ENCODE measurements around the gene NME7.

NME7 gene

GRCh38 chr1:169121146-169121923, 246.3 kb downstream of the NME7 start:
- DNase-seq, result no peak

- no peak for DNase-seq
Measured at GRCh38 chr1:169120066-169120465, 247.5 kb downstream of the NME7 start.

GRCh38 chr1:169119405-169119804, 248.2 kb downstream of the NME7 start:
- DNase-seq, result no peak

GRCh38 chr1:169118227-169118626, 249.4 kb downstream of the NME7 start:
- no peak for DNase-seq

DNA sequence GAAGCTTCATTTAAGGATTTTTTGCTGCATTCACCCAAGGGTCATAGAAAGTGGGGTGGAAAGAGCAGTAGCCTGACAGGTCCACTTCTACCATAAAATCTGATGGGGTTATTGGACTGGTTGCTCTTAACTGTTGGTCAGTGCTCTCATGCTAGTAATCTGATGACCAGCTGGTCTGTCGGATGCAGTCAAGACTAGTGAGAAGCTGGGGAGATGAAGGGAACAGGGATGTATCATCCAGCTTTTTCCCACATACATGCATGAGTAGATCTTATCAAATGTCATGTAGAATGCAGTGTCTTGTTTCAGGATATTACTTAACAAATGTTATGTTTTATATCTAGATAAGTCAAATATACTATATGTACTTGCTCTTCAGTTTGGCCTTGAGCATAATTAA, 250.0 kb downstream of the NME7 start:
- no peak for DNase-seq

- no peak for DNase-seq
Measured at GRCh38 chr1:169117014-169117413, 250.6 kb downstream of the NME7 start.

- DNase-seq, result no peak
Measured at GRCh38 chr1:169115891-169116585, 251.6 kb downstream of the NME7 start.

GRCh38 chr1:169113613-169114119, 253.9 kb downstream of the NME7 start:
- DNase-seq, result no peak

- no peak for DNase-seq
Measured at GRCh38 chr1:169112241-169112640, 255.4 kb downstream of the NME7 start.

GRCh38 chr1:169111472-169111871, 256.1 kb downstream of the NME7 start:
- DNase-seq, result no peak

GRCh38 chr1:169110689-169111447, 256.7 kb downstream of the NME7 start:
- DNase-seq, result no peak

- no peak for DNase-seq
Measured at GRCh38 chr1:169110236-169110635, 257.4 kb downstream of the NME7 start.

GRCh38 chr1:169109561-169110134, 257.9 kb downstream of the NME7 start:
- peak; percentile 90 for DNase-seq

DNA sequence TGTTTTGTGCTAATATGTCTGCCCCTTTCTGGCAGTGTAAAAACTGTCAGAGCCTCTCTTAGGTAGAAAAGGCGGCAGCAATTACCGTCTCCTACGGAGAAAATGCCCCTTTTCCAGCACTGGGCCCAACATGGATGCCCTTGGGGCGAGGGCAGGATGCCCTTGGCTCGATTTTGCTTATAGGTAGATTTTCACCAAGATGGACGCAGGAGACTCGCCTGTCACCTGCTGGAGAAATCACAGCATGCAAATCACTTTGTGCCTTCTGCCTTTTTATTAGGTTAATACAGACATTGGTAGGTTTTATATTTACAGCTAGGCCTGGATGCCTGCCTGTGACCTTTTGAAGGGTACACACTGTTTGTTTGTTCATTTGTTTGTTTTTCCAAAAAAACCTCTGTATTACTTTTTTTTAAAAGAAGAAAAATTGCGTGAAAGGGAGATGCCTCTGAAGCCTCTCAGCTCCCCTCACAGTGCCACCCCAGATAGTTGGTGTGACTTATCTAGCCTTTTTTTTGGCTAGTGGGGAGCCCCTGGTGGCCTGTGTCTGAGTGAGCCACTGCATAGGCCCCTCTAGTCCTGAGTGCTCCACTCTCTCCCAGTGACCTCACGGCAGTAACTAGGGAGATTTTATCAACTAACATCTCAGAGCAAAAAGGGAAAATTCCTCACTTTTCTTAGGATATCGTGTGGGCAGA, 258.6 kb downstream of the NME7 start:
- DNase-seq, result no peak

DNA sequence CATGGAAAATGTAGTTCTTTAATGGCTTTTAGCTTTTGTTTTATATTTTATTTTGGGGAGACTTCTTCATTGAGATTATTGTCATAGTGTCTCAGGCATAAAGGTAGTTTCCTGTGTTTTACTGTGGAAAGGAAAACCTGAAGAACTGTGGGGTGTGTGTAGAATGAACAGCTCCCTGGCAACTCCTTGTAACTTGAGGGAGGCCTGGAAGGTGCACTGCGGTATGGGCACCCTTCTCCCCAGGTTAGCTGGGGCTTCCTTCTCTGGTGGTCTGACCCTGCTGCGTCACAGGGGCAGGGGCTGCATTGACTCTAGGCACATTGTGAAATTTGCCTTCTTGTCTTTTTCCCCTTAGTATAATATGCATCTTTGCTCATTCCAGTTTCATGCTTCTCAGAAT, 259.4 kb downstream of the NME7 start:
- DNase-seq, result no peak

DNA sequence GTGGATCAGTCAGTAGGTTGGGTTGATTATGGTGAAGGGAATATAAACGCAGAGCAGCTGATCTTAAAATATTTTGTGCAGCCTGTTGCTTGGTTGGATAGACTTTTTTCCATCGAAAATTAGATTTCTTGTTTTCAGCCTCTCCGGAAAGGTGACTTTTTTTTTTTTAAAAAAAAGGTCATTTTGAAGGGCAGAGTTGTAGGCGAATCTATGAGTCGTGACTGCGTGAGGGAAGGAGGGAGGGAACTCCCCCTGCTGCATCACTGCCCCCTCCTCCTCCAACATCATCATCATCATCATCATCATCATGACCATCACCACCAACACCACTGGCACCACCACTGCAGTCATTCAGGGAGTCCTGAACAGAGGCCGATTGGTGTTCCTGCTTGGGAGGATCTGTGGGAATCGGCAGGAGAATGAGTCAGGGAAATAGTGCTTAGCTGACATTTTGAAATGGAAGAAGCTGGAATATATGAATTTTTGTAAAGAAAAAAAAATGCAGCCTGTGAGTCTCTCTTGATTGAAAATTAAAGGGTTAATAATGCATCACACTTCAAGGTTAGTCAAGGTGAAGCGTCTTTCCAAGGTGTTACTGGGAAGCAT, 259.9 kb downstream of the NME7 start:
- DNase-seq, result no peak

DNA sequence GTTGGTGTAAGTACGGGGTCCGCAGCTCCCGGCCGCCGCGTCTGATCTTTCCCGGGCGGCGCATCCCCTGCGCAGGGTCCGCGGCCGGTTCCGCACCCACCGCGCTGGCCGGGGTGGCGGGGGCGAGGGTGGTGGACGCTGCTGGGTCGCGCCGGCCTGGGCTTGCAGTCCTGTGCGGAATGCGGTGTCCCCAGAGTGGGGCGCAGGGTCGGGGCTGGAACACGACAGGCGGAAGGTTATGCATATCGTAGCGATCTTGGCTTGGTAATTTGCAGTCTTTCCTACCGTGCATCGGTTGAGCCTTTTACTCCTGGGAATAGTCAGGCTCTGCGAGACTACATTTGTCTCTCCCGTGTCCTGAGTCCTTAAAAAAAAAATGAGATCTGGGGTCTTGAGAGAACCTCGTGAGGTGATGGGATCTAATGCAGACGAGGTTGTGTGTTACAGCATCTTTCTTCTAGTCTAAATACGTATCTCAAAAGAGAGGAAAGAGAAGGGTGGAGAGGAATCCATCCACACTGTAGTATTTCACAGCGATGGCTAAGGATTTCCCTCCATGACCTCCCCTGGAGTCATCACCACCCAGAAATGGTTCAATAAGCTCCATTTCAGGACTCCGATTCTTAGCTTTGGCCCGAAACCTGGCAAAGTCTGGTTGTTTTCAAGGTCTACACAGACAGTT, 260.5 kb downstream of the NME7 start:
- DNase-seq, result no peak

- DNase-seq, result peak; percentile 95
Measured at GRCh38 chr1:169106095-169106920, 261.3 kb downstream of the NME7 start, which contains the start of gene ATP1B1. ATP1B1 (plus strand) TSS chr1:169106690; CDS start chr1:169106830, 140 bp downstream.

GRCh38 chr1:169105434-169106094, 262.0 kb downstream of the NME7 start:
- no peak for DNase-seq

DNA sequence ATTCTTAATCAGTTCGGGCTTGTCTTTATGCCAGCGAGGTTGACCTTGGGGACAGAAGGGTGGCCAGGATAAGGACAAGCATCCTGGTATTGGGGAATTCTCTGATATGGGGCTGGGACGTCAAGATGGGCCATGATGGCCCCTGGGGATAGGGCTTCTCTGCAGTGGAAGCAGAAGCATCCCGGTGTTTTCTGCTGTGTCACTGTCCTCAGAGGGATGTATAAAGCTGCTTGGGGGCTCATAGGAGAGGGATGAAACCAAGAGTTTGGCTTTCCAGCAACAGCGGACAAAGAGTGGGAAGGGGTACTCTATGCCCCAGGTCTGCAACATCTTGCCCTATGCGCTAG, 262.5 kb downstream of the NME7 start:
- no peak for DNase-seq

All from NCI-H1048 (cell line).